SW480 (cell line): ENCODE results near the gene GDPD5.

ENCODE experiments used
- DNase-seq: peaks from one replicate; pipeline ENCODE4 v3.0.0-alpha.2; 2016; ENCODE audit warnings: low spot score

Gene GDPD5

GRCh38 chr11:75471176-75471973 lies 54.4 kb downstream of the GDPD5 start:
- no peak for DNase-seq

- no peak for DNase-seq
Observed at GRCh38 chr11:75470476-75471080, 55.2 kb downstream of the GDPD5 start.

GRCh38 chr11:75469785-75470405 lies 55.8 kb downstream of the GDPD5 start:
- no peak for DNase-seq

GRCh38 chr11:75468534-75469340 lies 57.0 kb downstream of the GDPD5 start:
- DNase-seq: no peak

- no peak for DNase-seq
Observed at GRCh38 chr11:75467881-75468280, 57.9 kb downstream of the GDPD5 start.

- DNase-seq: no peak
Observed at GRCh38 chr11:75467311-75467710, 58.4 kb downstream of the GDPD5 start.

- no peak for DNase-seq
Observed at GRCh38 chr11:75465701-75466531, 59.8 kb downstream of the GDPD5 start.

GRCh38 chr11:75463106-75463774 lies 62.5 kb downstream of the GDPD5 start:
- DNase-seq: no peak

- no peak for DNase-seq
Observed at GRCh38 chr11:75462117-75462653, 63.6 kb downstream of the GDPD5 start.

- no peak for DNase-seq
Observed at GRCh38 chr11:75461151-75461550, 64.6 kb downstream of the GDPD5 start.

- DNase-seq: no peak
Observed at GRCh38 chr11:75456596-75457183, 69.1 kb downstream of the GDPD5 start.

- no peak for DNase-seq
Observed at GRCh38 chr11:75454987-75455386, 70.8 kb downstream of the GDPD5 start.

- no peak for DNase-seq
Observed at GRCh38 chr11:75453916-75454655, 71.7 kb downstream of the GDPD5 start.

- no peak for DNase-seq
Observed at GRCh38 chr11:75450826-75451821, 74.6 kb downstream of the GDPD5 start.

GRCh38 chr11:75450236-75450635 lies 75.5 kb downstream of the GDPD5 start:
- DNase-seq: no peak

GRCh38 chr11:75449776-75450175 lies 76.0 kb downstream of the GDPD5 start:
- DNase-seq: no peak

- DNase-seq: no peak
Observed at GRCh38 chr11:75449271-75449670, 76.5 kb downstream of the GDPD5 start.

GRCh38 chr11:75447415-75447814 lies 78.3 kb downstream of the GDPD5 start:
- no peak for DNase-seq
